GM19035 (cell line): ENCODE measurements around the gene ZNF324B.
"Not testable (repeated sequence)": the region's sequence is repeated elsewhere in the genome, so short reads cannot be mapped to it uniquely, and the experiment has no call there.

Experiments
- ATAC-seq: cut with Tn5 transposase; IDR thresholded peaks from one replicate; pipeline ENCODE4 v1.9.1; 2021; ENCODE audit not compliant: unreplicated experiment

Gene ZNF324B

GRCh38 chr19:58479736-58480480 is 28.5 kb downstream of the ZNF324B start:
- no peak for ATAC-seq

- ATAC-seq: no peak
These were observed 29.0 kb downstream of the ZNF324B start for GRCh38 chr19:58480481-58480830.

- no peak for ATAC-seq
These were observed 29.4 kb downstream of the ZNF324B start for GRCh38 chr19:58480831-58481230.

- no peak for ATAC-seq
These were observed 30.9 kb downstream of the ZNF324B start for GRCh38 chr19:58482372-58482771.

GRCh38 chr19:58483776-58484175 is 32.4 kb downstream of the ZNF324B start:
- ATAC-seq: no peak

GRCh38 chr19:58484349-58484748 is 32.9 kb downstream of the ZNF324B start:
- ATAC-seq: not testable (repeated sequence)

- no peak for ATAC-seq
These were observed 40.0 kb downstream of the ZNF324B start for GRCh38 chr19:58491393-58491792.

GRCh38 chr19:58492265-58492664 is 40.8 kb downstream of the ZNF324B start:
- no peak for ATAC-seq

GRCh38 chr19:58497634-58498170 is 46.3 kb downstream of the ZNF324B start:
- ATAC-seq: no peak

- peak; percentile 12 for ATAC-seq
These were observed 47.0 kb downstream of the ZNF324B start for GRCh38 chr19:58498316-58499020.

- ATAC-seq: peak; percentile 91
These were observed 47.9 kb downstream of the ZNF324B start for GRCh38 chr19:58499021-58499927.

GRCh38 chr19:58500242-58500641 is 48.8 kb downstream of the ZNF324B start:
- ATAC-seq: no peak
